ENCODE measurements around the gene MATK. TPM values are rescaled to one million over a fixed set of nuclear protein-coding genes. Genes with fewer than 3 reads are reported as not detected.
"Not testable (repeated sequence)": the region's sequence is repeated elsewhere in the genome, so short reads cannot be mapped to it uniquely, and the experiment has no call there.

Gene MATK
- polyA plus RNA-seq, 1 donor from 2014 or later, result 5.9 TPM

- no peak overlapping the region for H3K4me3 Mint-ChIP-seq
- H3K9me3 Mint-ChIP-seq, result no peaks in the 10 kb centered on the region
- peaks cover 0 to 5% (median 0%) of the 10 kb centered on the region in 3 donors for H3K4me1 Mint-ChIP-seq
- H3K27ac Mint-ChIP-seq, result no peak overlapping the region
- no peaks in the 10 kb centered on the region for H3K27me3 Mint-ChIP-seq
- H3K36me3 Mint-ChIP-seq, result no peaks in the 10 kb centered on the region
Measured at GRCh38 chr19:3775374-3775711, 10.8 kb downstream of the MATK start.

DNA sequence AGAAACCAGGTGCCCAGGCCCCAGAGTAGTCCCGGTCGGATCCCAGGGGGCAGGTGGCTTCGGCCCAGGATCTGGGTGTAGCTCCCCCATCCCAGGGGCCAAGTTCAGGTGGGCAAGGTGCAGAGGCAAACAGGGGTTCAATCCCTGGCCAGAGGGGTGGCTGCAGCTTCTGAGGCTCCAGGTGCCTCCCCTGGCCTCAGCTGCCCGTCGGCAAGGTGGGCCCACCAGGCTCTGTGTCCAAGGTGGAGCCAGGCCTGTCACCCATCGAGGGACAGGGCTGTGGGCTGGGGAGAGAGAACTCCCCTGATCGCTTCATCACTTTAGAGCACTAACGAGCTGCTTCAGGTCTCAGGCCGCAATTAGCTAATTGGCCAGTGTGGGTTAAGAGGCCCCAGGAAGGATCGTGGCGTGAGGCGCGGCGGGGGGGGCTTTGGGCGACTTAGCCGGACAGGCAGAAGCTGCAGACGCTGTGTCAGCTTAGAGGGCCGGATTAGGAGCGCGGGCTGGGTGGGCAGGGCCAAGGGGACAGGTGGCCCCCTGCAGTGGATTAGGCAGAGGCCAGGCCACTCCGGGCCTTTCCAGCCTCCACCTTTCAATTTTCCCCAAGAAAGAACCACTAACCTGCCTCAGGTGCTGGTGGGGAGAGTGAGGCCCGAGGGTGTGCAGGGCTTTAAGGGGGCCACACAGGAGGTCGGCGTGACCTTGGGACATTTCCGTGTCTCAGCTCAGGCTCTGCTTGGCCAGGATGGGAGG is 11.4 kb downstream of the MATK start:
- no peak overlapping the region for H3K27ac Mint-ChIP-seq
- no peaks in the 10 kb centered on the region for H3K9me3 Mint-ChIP-seq
- no peak overlapping the region for H3K4me3 Mint-ChIP-seq
- H3K36me3 Mint-ChIP-seq, result no peaks in the 10 kb centered on the region
- H3K4me1 Mint-ChIP-seq, result peaks cover 0 to 5% (median 0%) of the 10 kb centered on the region in 3 donors
- no peaks in the 10 kb centered on the region for H3K27me3 Mint-ChIP-seq

- no peaks in the 10 kb centered on the region for H3K27me3 Mint-ChIP-seq
- peak overlapping the region in 1 of 3 donors; percentile 18 for H3K27ac Mint-ChIP-seq
- no peaks in the 10 kb centered on the region for H3K9me3 Mint-ChIP-seq
- H3K4me3 Mint-ChIP-seq, result peak overlapping the region in 1 of 4 donors; percentile 58
- peaks cover under 1% of the 10 kb centered on the region for H3K36me3 Mint-ChIP-seq
- peaks cover 0 to 5% (median 0%) of the 10 kb centered on the region in 3 donors for H3K4me1 Mint-ChIP-seq
Measured at GRCh38 chr19:3773814-3774515, 12.2 kb downstream of the MATK start.

DNA sequence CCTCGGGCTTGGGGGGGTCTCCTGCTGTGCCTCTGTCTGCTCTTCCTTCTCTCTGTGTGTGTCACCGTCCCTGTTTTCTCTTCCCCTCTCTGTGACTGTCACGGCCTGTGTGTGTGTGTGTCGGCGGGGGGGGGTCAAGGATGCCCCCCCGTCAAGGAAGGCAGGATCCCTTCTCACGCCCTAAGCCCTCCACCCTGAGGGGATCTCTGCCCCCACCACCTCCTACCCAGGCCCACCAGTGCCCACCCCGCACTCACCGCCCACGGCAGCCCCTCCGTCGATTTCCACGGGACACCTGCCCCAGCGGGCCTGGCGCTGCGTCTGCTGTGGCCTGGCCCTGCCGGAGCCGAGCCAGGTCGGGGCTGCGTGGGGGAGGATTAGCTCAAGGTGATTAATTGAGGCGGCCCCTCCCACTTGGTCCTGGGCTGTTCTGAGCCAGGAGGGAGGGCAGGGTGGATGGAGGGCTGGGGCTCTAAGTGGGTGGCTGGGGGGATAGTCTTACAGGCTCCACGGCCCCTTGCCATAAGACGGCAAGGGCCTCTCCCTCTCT is 14.2 kb downstream of the MATK start, which contains the start of gene RAX2:
Gene RAX2 (minus strand): TSS at position 323 of the 550 bp plus-strand sequence. CDS start 486 bp downstream, outside the sequence.
- Mint-ChIP-seq H3K36me3 (peaks cover 3% of the 10 kb centered on the region), H3K27me3 (no peaks in the 10 kb centered on the region), H3K4me1 (peaks cover 0 to 5% (median 0%) of the 10 kb centered on the region in 3 donors), H3K9me3 (no peaks in the 10 kb centered on the region), H3K4me3 (peak within 1 kb of the TSS in 2 of 4 donors; percentile 46 to 47), H3K27ac (peak within 1 kb of the TSS in 2 of 3 donors; percentile 64 to 65)

DNA sequence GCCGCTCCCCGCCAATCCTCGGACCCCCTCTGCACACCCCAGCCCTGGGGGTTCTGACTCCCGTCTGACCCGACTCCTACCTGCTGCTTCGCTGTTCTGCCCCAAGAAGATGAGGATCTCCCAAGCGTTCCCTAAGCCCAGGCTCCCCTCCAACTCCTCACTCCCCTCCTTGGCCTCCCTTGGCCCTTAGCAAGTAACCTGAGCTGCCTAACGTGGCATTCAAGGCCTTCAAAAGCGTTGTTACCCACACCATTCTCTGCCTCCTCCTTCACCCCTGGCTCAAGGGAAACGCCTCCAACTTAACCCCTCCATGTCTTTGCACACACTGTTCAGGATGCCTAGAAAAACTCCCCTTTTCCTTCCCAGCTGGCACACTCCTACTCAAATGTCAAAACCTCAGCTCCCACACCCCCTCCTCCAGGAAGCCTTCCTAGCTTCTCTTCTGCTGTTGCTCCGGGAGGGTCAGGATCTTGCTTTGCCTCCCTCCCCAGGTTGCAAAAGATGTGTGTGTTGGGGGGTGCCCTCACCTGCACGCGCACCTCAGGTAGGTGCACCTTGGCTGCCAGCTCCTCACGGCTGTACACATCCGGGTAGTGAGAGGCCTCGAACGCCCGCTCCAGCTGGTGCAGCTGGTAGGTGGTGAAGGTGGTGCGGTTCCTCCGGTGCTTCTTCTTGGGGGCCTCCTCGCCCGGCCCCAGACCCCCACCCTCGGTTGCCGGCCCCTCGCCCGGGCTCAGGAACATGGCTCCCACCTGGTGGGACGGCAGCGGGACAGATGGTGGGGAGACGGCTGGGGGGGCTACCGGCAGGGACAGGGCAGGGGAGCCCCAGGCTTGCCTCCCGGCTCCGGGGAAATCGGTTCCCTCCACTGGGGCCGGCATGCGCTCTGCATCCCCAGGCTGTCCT is 14.9 kb downstream of the MATK start:
- Mint-ChIP-seq H3K9me3 (no peaks in the 10 kb centered on the region), H3K36me3 (peaks cover 3% of the 10 kb centered on the region), H3K27me3 (no peaks in the 10 kb centered on the region), H3K4me3 (peak overlapping the region in 1 of 4 donors; percentile 46), H3K27ac (peak overlapping the region in 2 of 3 donors; percentile 64 to 65), H3K4me1 (peaks cover 0 to 10% (median 3%) of the 10 kb centered on the region in 3 donors)

DNA sequence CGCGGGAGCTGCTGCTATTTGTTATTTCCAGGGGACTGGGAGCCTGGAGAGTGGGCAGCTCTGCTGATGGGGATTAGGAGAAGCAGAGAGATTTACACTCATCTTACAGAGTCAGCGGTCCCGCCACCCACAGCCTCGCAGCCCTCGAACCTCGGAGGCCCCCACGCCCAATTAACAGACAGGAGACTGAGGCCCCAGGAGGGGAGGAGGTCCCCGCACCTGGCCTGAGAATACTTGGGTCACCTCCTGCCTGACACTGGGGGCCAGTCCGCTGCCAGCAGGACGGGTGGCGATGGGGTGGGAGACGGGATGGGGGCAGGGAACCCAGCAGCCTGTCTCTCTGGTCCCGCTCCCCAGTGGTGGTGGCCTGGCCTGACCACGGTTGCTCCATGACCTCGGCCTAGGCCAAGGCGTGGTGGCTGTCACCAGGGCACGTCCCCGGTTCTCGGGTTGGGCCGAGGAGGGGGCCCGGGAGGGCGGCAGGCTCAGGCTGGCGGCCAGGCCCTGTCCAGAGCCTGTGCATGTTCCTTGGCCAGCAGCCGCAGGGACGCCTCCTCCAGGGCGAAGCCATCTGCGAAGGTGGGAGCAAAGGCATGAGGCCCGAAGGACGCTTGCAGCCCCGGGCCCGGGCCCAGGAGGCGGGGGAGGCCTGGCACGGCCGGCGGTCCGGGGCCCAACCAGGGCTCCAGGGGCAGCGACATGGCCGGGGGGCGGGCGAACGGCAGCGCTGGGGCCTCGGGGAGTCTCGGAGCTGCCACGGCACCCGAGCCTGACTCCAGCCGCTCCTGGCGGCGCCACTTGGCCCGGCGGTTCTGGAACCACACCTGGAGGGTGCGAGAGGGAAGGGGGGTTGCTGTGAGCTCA is 15.8 kb downstream of the MATK start:
- Mint-ChIP-seq H3K36me3 (peaks cover 3% of the 10 kb centered on the region), H3K27ac (peak overlapping the region in 1 of 3 donors; percentile 7), H3K4me1 (peaks cover 0 to 10% (median 3%) of the 10 kb centered on the region in 3 donors), H3K27me3 (no peaks in the 10 kb centered on the region), H3K9me3 (no peaks in the 10 kb centered on the region), H3K4me3 (no peak overlapping the region)

DNA sequence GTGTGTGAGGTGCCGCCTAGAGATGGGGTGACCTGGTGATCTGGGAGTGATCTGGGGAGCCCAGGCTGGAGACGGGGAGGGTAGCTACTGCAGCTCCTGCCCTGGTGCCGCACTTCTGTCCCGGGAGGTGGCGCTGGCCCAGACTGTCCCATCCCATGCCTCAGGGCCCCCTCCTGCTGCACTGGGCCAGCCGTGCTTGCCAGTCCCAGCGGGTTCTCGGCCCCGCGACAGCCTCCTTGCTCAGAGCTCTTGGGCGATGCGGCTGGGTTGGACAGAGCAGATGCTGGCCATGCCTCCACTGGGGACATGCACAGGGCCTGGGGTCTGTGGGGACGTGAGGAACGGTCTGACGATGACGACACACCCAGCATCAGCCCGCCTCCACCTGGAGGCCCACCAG is 16.7 kb downstream of the MATK start:
- H3K4me3 Mint-ChIP-seq, result no peak overlapping the region
- H3K36me3 Mint-ChIP-seq, result peaks cover 3% of the 10 kb centered on the region
- no peaks in the 10 kb centered on the region for H3K27me3 Mint-ChIP-seq
- H3K4me1 Mint-ChIP-seq, result peaks cover 0 to 9% (median 3%) of the 10 kb centered on the region in 3 donors
- H3K9me3 Mint-ChIP-seq, result no peaks in the 10 kb centered on the region
- no peak overlapping the region for H3K27ac Mint-ChIP-seq

DNA sequence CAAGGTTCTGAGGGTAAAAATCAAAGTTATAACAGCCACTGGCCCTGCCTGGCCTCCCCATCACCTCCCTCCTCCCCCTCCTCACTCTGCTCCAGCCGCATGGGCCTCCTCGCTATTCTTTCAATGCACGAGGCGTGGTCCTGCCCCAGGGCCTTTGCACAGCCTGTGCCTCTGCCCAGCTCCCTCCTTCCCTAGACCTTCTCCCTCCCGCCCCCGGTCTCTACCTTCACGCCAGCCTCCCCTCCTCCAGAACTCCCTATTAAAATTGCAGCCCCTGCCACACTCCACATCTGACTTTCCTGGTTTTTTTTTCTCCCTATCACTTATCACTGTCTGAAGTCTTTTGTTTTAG is 17.5 kb downstream of the MATK start:
- Mint-ChIP-seq H3K36me3 (peaks cover 3% of the 10 kb centered on the region), H3K4me3 (no peak overlapping the region), H3K9me3 (no peaks in the 10 kb centered on the region), H3K27ac (no peak overlapping the region), H3K4me1 (peaks cover 0 to 6% (median 3%) of the 10 kb centered on the region in 3 donors), H3K27me3 (no peaks in the 10 kb centered on the region)

GRCh38 chr19:3768015-3768747 is 18.0 kb downstream of the MATK start:
- peaks cover 3% of the 10 kb centered on the region for H3K36me3 Mint-ChIP-seq
- no peaks in the 10 kb centered on the region for H3K9me3 Mint-ChIP-seq
- H3K27me3 Mint-ChIP-seq, result no peaks in the 10 kb centered on the region
- peak overlapping the region in 1 of 4 donors; percentile 23 for H3K4me3 Mint-ChIP-seq
- no peak overlapping the region for H3K27ac Mint-ChIP-seq
- H3K4me1 Mint-ChIP-seq, result peaks cover 0 to 7% (median 5%) of the 10 kb centered on the region in 3 donors

DNA sequence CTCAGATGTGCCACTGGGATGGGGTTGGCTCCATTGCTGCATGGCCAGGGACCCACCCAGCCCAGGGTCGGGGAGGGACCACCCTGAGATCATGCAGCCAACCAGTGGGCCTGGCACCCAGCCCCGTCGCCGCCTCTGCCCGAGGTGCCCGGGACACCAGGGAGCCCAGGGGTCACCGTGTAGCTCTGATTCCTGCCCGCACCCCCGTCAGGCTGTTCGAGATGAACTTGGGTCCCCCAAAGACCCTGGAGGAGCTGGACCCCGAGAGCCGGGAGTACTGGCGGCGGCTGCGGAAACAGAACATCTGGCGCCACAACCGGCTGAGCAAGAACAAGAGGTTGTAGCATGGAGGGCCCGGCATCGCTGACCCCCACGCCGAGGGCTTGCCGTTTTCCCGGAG is 19.1 kb downstream of the MATK start:
- peak overlapping the region in 1 of 3 donors; percentile 73 for H3K27ac Mint-ChIP-seq
- no peaks in the 10 kb centered on the region for H3K9me3 Mint-ChIP-seq
- H3K36me3 Mint-ChIP-seq, result peaks cover 6% of the 10 kb centered on the region
- H3K27me3 Mint-ChIP-seq, result peaks cover 2% of the 10 kb centered on the region
- peaks cover 9 to 15% (median 9%) of the 10 kb centered on the region in 3 donors for H3K4me1 Mint-ChIP-seq
- no peak overlapping the region for H3K4me3 Mint-ChIP-seq

- Mint-ChIP-seq H3K36me3 (peaks cover 6% of the 10 kb centered on the region), H3K9me3 (no peaks in the 10 kb centered on the region), H3K4me3 (peak overlapping the region in 1 of 4 donors; percentile 49), H3K4me1 (peaks cover 14 to 20% (median 14%) of the 10 kb centered on the region in 3 donors), H3K27me3 (peaks cover 2% of the 10 kb centered on the region), H3K27ac (peak overlapping the region in 1 of 3 donors; percentile 73)
Measured at GRCh38 chr19:3766520-3766919, 19.7 kb downstream of the MATK start.

DNA sequence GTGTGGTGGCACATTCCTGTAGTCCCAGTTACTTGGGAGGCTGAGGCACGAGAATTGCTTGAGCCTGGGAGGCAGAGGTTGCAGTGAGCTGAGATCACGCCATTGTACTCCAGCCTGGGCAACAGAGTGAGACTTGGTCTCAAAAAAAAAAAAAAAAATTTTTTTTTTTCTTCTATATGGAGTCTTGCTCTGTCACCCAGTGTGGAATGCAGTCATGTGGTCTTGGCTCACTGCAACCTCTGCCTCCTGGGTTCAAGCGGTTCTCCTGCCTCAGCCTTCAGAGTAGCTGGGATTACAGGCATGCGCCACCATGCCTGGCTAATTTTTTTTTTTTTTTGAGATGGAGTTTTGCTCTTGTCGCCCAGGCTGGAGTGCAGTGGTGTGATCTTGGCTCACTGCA is 20.4 kb downstream of the MATK start:
- H3K36me3 Mint-ChIP-seq, H3K27ac Mint-ChIP-seq, H3K4me3 Mint-ChIP-seq, H3K9me3 Mint-ChIP-seq, H3K27me3 Mint-ChIP-seq: not testable (repeated sequence)
- H3K4me1 Mint-ChIP-seq, result peaks cover 17 to 22% (median 20%) of the 10 kb centered on the region in 3 donors

- H3K36me3 Mint-ChIP-seq, result peaks cover 6% of the 10 kb centered on the region
- no peaks in the 10 kb centered on the region for H3K9me3 Mint-ChIP-seq
- peaks cover 2% of the 10 kb centered on the region for H3K27me3 Mint-ChIP-seq
- peaks cover 17 to 27% (median 20%) of the 10 kb centered on the region in 3 donors for H3K4me1 Mint-ChIP-seq
- no peak overlapping the region for H3K4me3 Mint-ChIP-seq
- no peak overlapping the region for H3K27ac Mint-ChIP-seq
Measured at GRCh38 chr19:3765121-3765520, 21.1 kb downstream of the MATK start.

Data from IgD-negative memory B cell (primary cell).